HEK293T (cell line): ENCODE results near the gene RPL13.

Source experiments
- ARNT ChIP-seq: fragments of 450-650 bp; IDR thresholded peaks from 2 replicates; pipeline ENCODE4 v1.6.1; 2017; ENCODE audit warnings: mild to moderate bottlenecking
- BHLHE40 ChIP-seq: fragments of 450-650 bp; IDR thresholded peaks from 2 replicates; pipeline ENCODE4 v1.6.1; 2016; ENCODE audit warnings: mild to moderate bottlenecking, moderate library complexity, borderline replicate concordance
- CTBP1 ChIP-seq: fragments of 450-650 bp; IDR thresholded peaks from 2 replicates; pipeline ENCODE4 v1.6.1; 2016; ENCODE audit warnings: borderline replicate concordance
- ELF4 ChIP-seq: fragments of 450-650 bp; IDR thresholded peaks from 2 replicates; pipeline ENCODE4 v1.6.1; 2017; ENCODE audit warnings: antibody characterized with exemption
- FOXA1 ChIP-seq: fragments of 450-650 bp; IDR thresholded peaks from 2 replicates; pipeline ENCODE4 v1.6.1; 2016; ENCODE audit warnings: mild to moderate bottlenecking
- L3MBTL2 ChIP-seq: fragments of 450-650 bp; conservative IDR thresholded peaks from 2 replicates; pipeline ENCODE4 v1.6.1; 2016; ENCODE audit warnings: mild to moderate bottlenecking
- LEF1 ChIP-seq: fragments of 450-650 bp; IDR thresholded peaks from 2 replicates; pipeline ENCODE4 v1.6.1; 2017; ENCODE audit warnings: mild to moderate bottlenecking, borderline replicate concordance
- NFRKB ChIP-seq: fragments of 450-650 bp; IDR thresholded peaks from 2 replicates; pipeline ENCODE4 v1.6.1; 2016; ENCODE audit warnings: mild to moderate bottlenecking, moderate library complexity
- SP1 ChIP-seq: fragments of 450-650 bp; IDR thresholded peaks from 2 replicates; pipeline ENCODE4 v1.6.1; 2017
- SUZ12 ChIP-seq: fragments of 450-650 bp; IDR thresholded peaks from 2 replicates; pipeline ENCODE4 v1.6.1; 2016; ENCODE audit warnings: mild to moderate bottlenecking
- TARDBP ChIP-seq: fragments of 450-650 bp; IDR thresholded peaks from 2 replicates; pipeline ENCODE4 v1.6.1; 2016

- TF ChIP-seq SP1 (no peak), ARNT (no peak), ELF4 (no peak), L3MBTL2 (no peak), NFRKB (no peak), LEF1 (no peak), SUZ12 (no peak), TARDBP (no peak), CTBP1 (no peak), BHLHE40 (no peak), FOXA1 (no peak)
Measured at GRCh38 chr16:89530401-89531381, 29.8 kb upstream of the RPL13 start.
